Measurements from ENCODE around the gene TMEM165.

Gene TMEM165

GRCh38 chr4:55369968-55370367 lies 25.8 kb upstream of the TMEM165 start:
- DNase-seq: no peak

DNA sequence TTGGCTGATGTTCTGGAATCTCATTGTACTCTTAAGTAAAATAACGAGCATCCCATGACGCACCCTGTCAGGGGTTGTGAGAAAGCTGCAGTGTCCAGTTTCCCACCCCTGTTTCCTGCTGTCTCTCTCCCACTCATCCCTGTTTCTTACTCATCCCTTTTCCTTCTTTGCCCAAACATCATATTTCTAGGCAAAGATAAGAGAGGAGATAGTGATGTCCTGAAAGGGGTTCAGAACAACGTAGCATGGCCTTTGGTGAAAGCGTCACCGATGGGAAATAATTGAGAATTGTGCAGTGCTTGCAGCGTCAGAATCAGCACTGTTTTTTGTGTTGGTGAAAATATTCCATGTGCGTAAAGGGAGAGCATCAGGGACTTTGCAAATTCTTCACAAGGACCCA lies 23.5 kb upstream of the TMEM165 start:
- DNase-seq: no peak

- DNase-seq: no peak
These were observed 22.3 kb upstream of the TMEM165 start for GRCh38 chr4:55373461-55373860.

- DNase-seq: no peak
These were observed 19.1 kb upstream of the TMEM165 start for GRCh38 chr4:55376698-55377097.

GRCh38 chr4:55378617-55379467 lies 16.9 kb upstream of the TMEM165 start:
- DNase-seq: no peak

GRCh38 chr4:55380576-55380975 lies 15.2 kb upstream of the TMEM165 start:
- DNase-seq: no peak

DNA sequence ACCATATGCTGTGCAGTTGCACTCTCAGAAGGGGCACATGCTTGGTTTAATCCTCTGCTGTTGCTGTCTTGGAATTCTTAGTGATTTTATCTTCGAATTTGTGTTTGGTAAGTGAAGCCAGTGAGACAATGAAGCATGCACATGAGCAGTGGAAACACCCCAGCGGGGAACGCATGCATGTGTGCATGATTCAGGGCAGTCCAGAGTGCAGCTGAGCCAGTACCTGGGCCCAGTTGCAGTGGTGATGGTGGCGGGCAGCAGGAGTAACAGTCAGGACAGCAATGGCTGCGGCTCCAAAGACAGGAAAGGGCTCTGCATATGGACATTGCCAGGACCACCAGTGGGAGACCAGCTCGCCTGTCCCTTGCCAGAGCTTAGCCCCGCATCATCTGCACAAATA lies 14.3 kb upstream of the TMEM165 start:
- no peak for DNase-seq

GRCh38 chr4:55382488-55383003 lies 13.2 kb upstream of the TMEM165 start:
- DNase-seq: no peak

DNA sequence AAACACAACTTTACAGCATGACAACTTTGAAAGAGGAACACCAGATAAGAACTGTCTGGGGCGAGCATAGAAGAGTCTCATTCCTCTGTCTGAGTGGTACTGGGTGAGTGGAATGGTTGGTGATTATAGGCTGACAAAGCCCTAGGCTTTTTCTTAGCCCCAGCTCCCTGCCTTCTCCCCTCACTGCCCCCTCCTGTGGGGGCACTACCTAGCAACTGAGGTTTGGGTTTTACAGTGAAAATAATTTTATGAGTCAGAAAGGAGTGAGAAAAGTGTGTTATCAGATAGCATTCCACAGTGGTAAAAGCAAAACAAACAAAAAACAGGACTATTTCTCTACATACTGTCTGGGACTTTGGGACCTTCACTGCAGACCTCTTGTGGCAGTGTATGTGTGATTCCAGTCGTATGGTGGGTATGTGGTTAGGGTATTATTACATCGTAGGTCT lies 10.5 kb upstream of the TMEM165 start:
- peak in 1 of 5 experiments; percentile 61 for DNase-seq

- peak in 1 of 5 experiments; percentile 59 for DNase-seq
These were observed 9.7 kb upstream of the TMEM165 start for GRCh38 chr4:55386073-55386472.

GRCh38 chr4:55386840-55387239 lies 8.9 kb upstream of the TMEM165 start:
- DNase-seq: no peak

- no peak for DNase-seq
These were observed 2.1 kb upstream of the TMEM165 start for GRCh38 chr4:55393461-55394320.

- DNase-seq: no peak
These were observed 584 bp upstream of the TMEM165 start for GRCh38 chr4:55395218-55395528.

DNA sequence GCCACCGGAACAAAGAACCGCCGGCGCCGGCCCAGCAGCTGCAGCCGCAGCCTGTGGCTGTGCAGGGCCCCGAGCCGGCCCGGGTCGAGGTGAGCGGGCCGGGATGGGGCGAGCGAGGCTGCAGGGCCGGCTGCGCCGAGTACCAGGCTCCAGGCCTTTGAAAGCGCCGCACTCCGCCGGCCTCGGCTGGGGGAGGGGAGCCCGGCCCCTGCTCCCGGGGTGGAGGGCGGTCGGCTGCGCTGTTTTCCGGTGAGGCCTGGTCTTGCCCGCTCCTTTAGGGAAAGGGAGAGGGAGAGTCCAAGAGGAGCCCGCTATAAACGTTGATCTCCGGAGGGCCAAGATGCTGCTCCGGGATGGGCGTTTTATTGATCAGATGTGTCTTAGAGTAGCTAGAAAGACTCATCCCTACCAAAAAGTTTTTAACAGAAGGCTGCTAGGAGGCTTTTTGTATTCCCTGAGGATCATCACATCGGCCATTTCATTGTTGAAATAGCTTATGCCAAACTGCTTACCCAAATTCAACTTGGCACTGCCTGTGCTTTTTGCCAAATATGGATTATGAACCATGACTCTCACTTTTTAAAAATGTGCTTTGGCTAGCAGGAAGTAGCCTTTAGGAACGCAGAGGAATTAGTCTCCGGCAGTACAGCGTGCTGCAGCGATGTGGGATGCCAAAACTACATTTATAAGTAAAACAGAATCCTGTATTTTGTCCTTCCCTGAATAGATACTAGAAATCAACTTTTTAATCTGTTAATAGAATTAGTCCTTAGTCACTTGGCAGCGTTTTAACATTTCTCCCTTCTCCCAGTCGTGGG lies 760 bp downstream of the TMEM165 start:
- peak in 3 of 5 experiments; percentile 7 to 42 (median 9) for DNase-seq

DNA sequence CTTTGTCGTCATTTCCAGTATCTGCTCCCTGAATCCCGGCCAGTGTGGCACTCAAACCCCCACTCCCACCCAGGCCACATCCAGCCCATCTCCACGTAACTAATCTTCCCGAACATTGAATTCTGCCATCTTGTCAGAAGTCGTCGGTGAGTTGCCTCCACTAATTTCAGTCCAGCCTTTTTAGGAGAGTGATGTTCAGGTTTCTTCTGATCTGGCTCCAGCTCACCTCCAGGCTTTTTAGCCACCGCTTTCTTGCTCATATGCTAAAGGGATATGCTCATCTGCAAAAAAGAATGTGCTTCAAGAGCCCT lies 1.3 kb downstream of the TMEM165 start:
- no peak for DNase-seq

DNA sequence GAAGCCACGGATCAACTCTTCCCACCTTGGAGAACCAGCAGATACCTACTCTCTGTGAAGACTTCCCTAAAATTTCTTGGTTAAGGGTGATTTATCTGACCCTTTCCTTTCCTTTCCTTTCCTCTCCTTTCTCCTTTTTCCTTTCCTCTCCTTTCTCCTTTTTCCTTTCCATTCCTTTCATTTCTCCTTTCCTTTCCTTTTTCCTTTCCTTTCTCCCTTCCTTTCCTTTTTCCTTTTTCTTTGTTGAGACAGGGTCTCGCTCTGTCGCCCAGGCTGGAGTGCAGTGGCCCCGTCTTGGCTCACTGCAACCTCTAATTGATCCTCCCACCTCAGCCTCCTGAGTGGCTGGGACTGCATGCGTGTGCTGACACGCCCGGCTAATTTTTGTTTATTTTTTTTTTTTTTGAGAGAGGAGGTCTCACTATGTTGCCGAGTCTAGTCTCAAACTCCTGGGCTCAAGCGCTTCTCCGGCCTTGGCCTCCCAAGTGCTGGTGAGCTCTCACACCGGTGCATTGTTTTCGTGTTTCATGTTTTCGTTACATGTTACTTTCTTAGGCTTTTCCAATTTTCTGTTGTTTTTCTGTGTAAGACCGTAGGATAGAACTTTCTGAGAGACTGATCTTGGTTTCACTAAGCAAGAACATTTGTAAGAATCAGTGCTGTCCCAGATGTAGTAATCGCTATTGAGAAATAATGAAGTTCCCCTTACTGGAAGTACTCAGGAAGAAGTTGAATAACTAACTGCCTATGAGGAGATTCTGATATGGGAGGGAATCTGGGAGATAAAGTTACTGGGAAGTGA lies 2.0 kb downstream of the TMEM165 start:
- DNase-seq: peak in 1 of 5 experiments; percentile 23

- no peak for DNase-seq
These were observed 2.7 kb downstream of the TMEM165 start for GRCh38 chr4:55398461-55398860.

DNA sequence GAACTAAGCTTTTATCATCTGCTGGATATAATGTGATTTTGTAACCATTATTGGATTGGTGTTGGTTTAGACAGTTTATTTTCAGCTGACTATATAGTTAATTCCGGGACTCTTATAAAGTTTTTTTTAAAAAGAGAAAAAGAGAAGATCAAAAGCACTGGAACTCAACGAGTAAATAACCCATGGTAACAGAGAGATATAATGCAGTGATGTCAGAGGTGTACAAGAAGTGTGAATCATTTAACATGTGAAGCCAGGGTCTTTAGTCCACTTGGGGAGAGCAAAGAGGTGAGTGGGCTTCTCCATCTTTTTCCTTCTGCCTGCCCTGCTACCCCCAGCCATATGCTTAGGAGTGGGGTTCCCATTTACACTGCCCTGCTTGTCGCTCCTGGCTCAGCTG lies 3.2 kb downstream of the TMEM165 start:
- DNase-seq: no peak

- no peak for DNase-seq
These were observed 3.8 kb downstream of the TMEM165 start for GRCh38 chr4:55399581-55399980.

DNA sequence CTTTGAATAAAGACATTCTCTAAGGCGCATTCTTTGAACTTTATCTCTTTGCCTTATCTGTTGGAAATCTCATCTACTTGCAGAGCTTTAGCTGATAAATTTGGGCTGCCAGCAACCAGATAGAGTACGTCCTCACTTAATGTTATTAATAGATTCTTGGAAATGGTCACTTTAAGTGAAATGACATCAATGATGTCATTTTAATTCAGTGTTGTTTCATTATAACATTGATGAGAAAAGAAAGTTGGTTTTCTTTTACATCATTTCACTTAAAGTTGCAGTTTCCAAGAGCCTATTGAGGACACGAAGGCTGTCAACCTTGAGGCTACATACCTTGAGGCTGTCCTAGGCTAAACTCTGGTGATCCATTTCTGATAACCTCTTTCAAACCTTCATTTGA lies 9.3 kb downstream of the TMEM165 start:
- DNase-seq: no peak

- no peak for DNase-seq
These were observed 10.8 kb downstream of the TMEM165 start for GRCh38 chr4:55406545-55406944.

DNA sequence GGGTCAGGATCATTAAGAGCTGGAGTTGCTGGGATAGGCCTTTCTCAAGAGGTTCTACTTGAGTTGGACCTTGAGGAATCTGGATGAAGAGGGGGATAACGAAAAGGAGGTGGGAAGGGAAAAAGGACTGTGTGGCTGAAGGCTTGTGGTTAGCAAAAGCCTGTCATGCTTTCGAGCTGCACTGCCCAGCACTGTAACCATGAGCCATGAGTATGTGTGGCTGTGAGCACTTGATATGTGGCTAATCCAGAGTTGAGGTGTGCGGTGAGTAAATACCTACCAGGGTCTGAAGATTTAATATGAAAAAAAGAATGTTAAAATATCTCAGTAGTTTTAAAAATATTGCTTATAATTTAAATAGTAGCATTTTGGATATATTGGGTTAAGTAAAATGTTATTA lies 11.4 kb downstream of the TMEM165 start:
- DNase-seq: no peak
